ENCODE results near the gene ETNPPL.

ETNPPL gene

GRCh38 chr4:108694423-108694822 lies 68.4 kb downstream of the ETNPPL start:
- DNase-seq: no peak

- no peak for DNase-seq
These were observed 69.0 kb downstream of the ETNPPL start for GRCh38 chr4:108693819-108694218.

- no peak for DNase-seq
These were observed 69.6 kb downstream of the ETNPPL start for GRCh38 chr4:108693211-108693610.
